Testis (tissue), 2 donors: ENCODE data around the gene NUP62.

Experiments
- CTCF ChIP-seq, 3 experiments: fragments of 450-650 bp in 2 of 3; fragments of 200-600 bp in 1 of 3; sonication (generic) in 1 of 3; IDR thresholded peaks; one replicate each; pipeline ENCODE4 v1.5.1; 2016 to 2019; ENCODE audit warnings: antibody characterized with exemption in 3 of 3, mild to moderate bottlenecking in 2 of 3, moderate library complexity in 1 of 3
- POLR2A ChIP-seq: fragments of 450-650 bp; IDR thresholded peaks from one replicate; pipeline ENCODE4 v1.6.1; 2017; ENCODE audit warnings: antibody characterized with exemption, mild to moderate bottlenecking, moderate library complexity

GRCh38 chr19:49889687-49890348, 39.5 kb downstream of the NUP62 start:
- TF ChIP-seq CTCF (IDR thresholded peaks at IDR 0.05), result peak; percentile 57 to 75 (median 70)
- no peak for TF ChIP-seq POLR2A
